Measurements from ENCODE around the gene CPM.
"Not testable (repeated sequence)": the region's sequence is repeated elsewhere in the genome, so short reads cannot be mapped to it uniquely, and the experiment has no call there.

Gene CPM

GRCh38 chr12:68878283-68878682 is 54.7 kb downstream of the CPM start:
- DNase-seq (ENCODE audit: low read depth in 3 of 3), result no peak

- DNase-seq (ENCODE audit: low read depth in 3 of 3), result no peak
Measured at GRCh38 chr12:68877583-68877982, 55.4 kb downstream of the CPM start.

GRCh38 chr12:68876461-68876860 is 56.5 kb downstream of the CPM start:
- DNase-seq (ENCODE audit: low read depth in 3 of 3), result no peak

GRCh38 chr12:68873316-68873715 is 59.7 kb downstream of the CPM start:
- DNase-seq (ENCODE audit: low read depth in 3 of 3), result no peak

GRCh38 chr12:68871921-68872320 is 61.0 kb downstream of the CPM start:
- no peak for DNase-seq (ENCODE audit: low read depth in 3 of 3)

- no peak for DNase-seq (ENCODE audit: low read depth in 3 of 3)
Measured at GRCh38 chr12:68871396-68871795, 61.6 kb downstream of the CPM start.

GRCh38 chr12:68870443-68870842 is 62.5 kb downstream of the CPM start:
- DNase-seq (ENCODE audit: low read depth in 3 of 3), result no peak

GRCh38 chr12:68870011-68870410 is 63.0 kb downstream of the CPM start:
- no peak for DNase-seq (ENCODE audit: low read depth in 3 of 3)

- no peak for DNase-seq (ENCODE audit: low read depth in 3 of 3)
Measured at GRCh38 chr12:68868043-68868790, 64.8 kb downstream of the CPM start.

GRCh38 chr12:68867606-68868005 is 65.4 kb downstream of the CPM start:
- no peak for DNase-seq (ENCODE audit: low read depth in 3 of 3)

GRCh38 chr12:68866950-68867349 is 66.0 kb downstream of the CPM start:
- no peak for DNase-seq (ENCODE audit: low read depth in 3 of 3)

GRCh38 chr12:68865399-68866164 is 67.4 kb downstream of the CPM start:
- no peak for DNase-seq (ENCODE audit: low read depth in 3 of 3)

GRCh38 chr12:68864604-68865003 is 68.4 kb downstream of the CPM start:
- DNase-seq (ENCODE audit: low read depth in 3 of 3), result no peak

GRCh38 chr12:68863886-68864454 is 69.0 kb downstream of the CPM start:
- DNase-seq (ENCODE audit: low read depth in 3 of 3), result not testable (repeated sequence)

GRCh38 chr12:68863109-68863770 is 69.7 kb downstream of the CPM start:
- no peak for DNase-seq (ENCODE audit: low read depth in 3 of 3)

- DNase-seq (ENCODE audit: low read depth in 3 of 3), result no peak
Measured at GRCh38 chr12:68861890-68862289, 71.1 kb downstream of the CPM start.

- no peak for DNase-seq (ENCODE audit: low read depth in 3 of 3)
Measured at GRCh38 chr12:68856510-68856909, 76.5 kb downstream of the CPM start.

- DNase-seq (ENCODE audit: low read depth in 3 of 3), result no peak
Measured at GRCh38 chr12:68855771-68856170, 77.2 kb downstream of the CPM start.

- no peak for DNase-seq (ENCODE audit: low read depth in 3 of 3)
Measured at GRCh38 chr12:68855111-68855510, 77.9 kb downstream of the CPM start.

GRCh38 chr12:68854554-68854953 is 78.4 kb downstream of the CPM start:
- no peak for DNase-seq (ENCODE audit: low read depth in 3 of 3)

GRCh38 chr12:68854078-68854468 is 78.9 kb downstream of the CPM start:
- no peak for DNase-seq (ENCODE audit: low read depth in 3 of 3)

- DNase-seq (ENCODE audit: low read depth in 3 of 3), result no peak
Measured at GRCh38 chr12:68853396-68854077, 79.4 kb downstream of the CPM start.
